GM19023 (cell line): ENCODE results near the gene CD9.

Source experiments
- ATAC-seq: cut with Tn5 transposase; IDR thresholded peaks from one replicate; pipeline ENCODE4 v1.9.1; 2021; ENCODE audit warnings: mild to moderate bottlenecking, moderate library complexity; ENCODE audit not compliant: unreplicated experiment

The CD9 gene

GRCh38 chr12:6216581-6216980 lies 16.4 kb downstream of the CD9 start:
- no peak for ATAC-seq

- ATAC-seq: no peak
Measured at GRCh38 chr12:6218347-6218925, 18.2 kb downstream of the CD9 start.

- ATAC-seq: no peak
Measured at GRCh38 chr12:6219980-6220379, 19.8 kb downstream of the CD9 start.

GRCh38 chr12:6221146-6221545 lies 20.9 kb downstream of the CD9 start:
- no peak for ATAC-seq

- no peak for ATAC-seq
Measured at GRCh38 chr12:6222078-6222654, 22.0 kb downstream of the CD9 start.

GRCh38 chr12:6223545-6223944 lies 23.3 kb downstream of the CD9 start:
- no peak for ATAC-seq

GRCh38 chr12:6224550-6224949 lies 24.4 kb downstream of the CD9 start:
- ATAC-seq: no peak

- no peak for ATAC-seq
Measured at GRCh38 chr12:6225630-6226001, 25.4 kb downstream of the CD9 start.

- ATAC-seq: no peak
Measured at GRCh38 chr12:6226002-6226678, 25.9 kb downstream of the CD9 start.

- no peak for ATAC-seq
Measured at GRCh38 chr12:6226679-6227051, 26.5 kb downstream of the CD9 start.

- no peak for ATAC-seq
Measured at GRCh38 chr12:6228535-6229223, 28.5 kb downstream of the CD9 start.

- ATAC-seq: no peak
Measured at GRCh38 chr12:6229224-6230218, 29.3 kb downstream of the CD9 start.

GRCh38 chr12:6230321-6231110 lies 30.3 kb downstream of the CD9 start:
- ATAC-seq: peak; percentile 82

- no peak for ATAC-seq
Measured at GRCh38 chr12:6231359-6232268, 31.4 kb downstream of the CD9 start.

GRCh38 chr12:6233121-6233971 lies 33.1 kb downstream of the CD9 start:
- ATAC-seq: no peak

GRCh38 chr12:6234214-6234613 lies 34.0 kb downstream of the CD9 start:
- ATAC-seq: no peak

- ATAC-seq: no peak
Measured at GRCh38 chr12:6234906-6235305, 34.7 kb downstream of the CD9 start.

- no peak for ATAC-seq
Measured at GRCh38 chr12:6235499-6235898, 35.3 kb downstream of the CD9 start.
